ENCODE results near the gene RBFOX2.
"Not testable (repeated sequence)": the region's sequence is repeated elsewhere in the genome, so short reads cannot be mapped to it uniquely, and the experiment has no call there.

RBFOX2 gene

GRCh38 chr22:35758394-35758793 lies 270.2 kb downstream of the RBFOX2 start:
- no peak for DNase-seq

GRCh38 chr22:35756722-35757121 lies 271.9 kb downstream of the RBFOX2 start:
- DNase-seq: no peak

GRCh38 chr22:35754761-35755160 lies 273.9 kb downstream of the RBFOX2 start:
- no peak for DNase-seq

DNA sequence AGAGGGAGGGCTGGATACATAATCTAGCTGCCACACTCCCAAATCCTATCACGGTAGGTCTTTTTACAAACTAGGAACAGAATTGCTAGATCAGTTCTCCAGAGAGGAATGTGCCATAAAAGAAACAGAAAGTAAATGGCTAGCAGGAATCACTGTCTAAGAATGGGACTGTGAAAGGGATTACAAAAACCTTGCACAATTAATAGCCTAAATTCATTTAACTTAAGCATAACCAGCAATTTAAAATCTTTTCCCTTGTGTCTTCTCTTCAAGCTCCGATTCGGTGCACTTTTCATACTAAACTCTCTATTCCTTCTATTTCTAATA lies 275.8 kb downstream of the RBFOX2 start:
- DNase-seq: no peak

DNA sequence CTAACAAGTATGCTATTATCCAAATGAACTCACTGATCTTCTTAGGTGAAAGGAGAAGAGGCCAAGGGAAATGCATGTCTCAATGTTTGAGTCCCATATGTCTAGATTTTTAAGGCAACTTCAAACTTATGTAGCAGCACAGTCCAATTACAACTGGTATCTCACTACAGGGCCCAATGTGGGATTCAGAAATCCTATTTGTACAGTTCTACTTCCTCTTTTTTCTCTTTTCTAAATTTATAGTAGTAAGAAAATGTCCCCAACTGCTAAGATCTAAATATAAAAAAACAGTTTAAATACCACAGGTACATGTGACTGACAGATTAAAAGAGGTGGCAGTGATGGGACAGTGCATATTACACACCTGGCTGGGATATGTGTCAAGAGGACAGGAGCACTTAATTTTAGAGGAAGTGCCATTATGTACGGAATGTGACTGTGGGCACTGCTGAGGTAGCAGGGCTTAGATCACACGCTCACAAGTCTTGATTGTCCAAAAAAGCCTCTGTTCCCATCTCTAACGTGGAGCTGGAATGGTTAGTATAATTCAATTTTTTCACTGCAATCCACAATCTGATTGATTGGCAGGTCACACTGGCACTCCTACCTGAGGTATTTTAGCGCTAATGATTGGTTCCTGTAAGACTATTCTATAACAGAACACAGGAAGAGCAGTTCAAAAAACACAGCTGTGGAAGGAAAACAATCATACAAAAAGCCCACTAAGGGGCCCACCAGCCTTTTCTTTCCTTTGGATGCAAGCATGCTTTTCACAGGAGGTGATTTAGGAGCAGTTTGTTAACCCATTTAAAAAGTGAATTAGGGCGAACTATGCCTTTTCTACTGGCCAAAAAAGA lies 276.4 kb downstream of the RBFOX2 start:
- DNase-seq: no peak

- DNase-seq: no peak
Observed at GRCh38 chr22:35749808-35750207, 278.8 kb downstream of the RBFOX2 start.

- DNase-seq: no peak
Observed at GRCh38 chr22:35746946-35747703, 281.5 kb downstream of the RBFOX2 start.

- no peak for DNase-seq
Observed at GRCh38 chr22:35746248-35746647, 282.4 kb downstream of the RBFOX2 start.

GRCh38 chr22:35743326-35743860 lies 285.2 kb downstream of the RBFOX2 start:
- no peak for DNase-seq

GRCh38 chr22:35742342-35743100 lies 286.1 kb downstream of the RBFOX2 start:
- no peak for DNase-seq

DNA sequence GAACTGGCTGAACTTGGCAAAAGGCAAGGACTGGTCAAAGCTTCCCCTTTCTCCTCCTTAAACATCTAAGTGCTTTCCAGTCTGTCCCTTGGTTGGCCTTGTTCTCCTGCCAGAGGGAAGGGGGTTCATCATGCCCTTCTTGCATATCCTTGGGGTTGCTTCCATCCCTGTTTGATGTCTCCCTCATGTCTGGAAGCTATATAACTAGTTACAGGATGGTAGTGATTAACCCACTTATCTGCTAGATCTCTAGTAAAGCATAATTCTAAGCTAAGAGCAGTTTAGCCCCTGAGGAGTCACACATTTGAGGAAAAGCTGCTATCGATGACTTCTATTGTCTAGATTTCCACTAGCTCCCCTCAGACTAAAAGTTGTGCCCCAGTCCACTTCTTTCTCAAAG lies 288.0 kb downstream of the RBFOX2 start:
- no peak for DNase-seq

DNA sequence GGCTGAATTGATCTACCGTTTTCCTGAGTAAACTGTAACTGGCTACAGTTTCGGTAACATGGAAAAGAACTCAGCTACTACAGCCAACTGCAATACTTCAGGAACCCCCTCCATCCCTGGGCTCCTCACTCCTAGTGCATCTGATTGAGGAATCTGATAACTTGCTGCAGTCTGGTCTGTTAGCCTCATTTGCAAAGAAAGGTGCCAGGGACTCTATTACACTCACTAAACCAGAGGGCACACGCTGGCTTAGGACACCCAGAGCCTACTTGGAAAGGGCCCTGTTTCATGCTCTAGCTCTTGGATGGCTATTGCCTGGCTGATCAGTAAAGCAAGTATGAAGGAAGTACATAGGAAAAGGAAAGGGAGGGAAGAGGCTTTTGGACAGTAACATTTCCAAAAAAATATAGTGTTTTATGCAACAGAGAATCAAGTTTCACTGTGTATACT lies 288.7 kb downstream of the RBFOX2 start:
- no peak for DNase-seq

- DNase-seq: peak in 1 of 6 experiments; percentile 9
Observed at GRCh38 chr22:35739076-35739930, 289.3 kb downstream of the RBFOX2 start.

GRCh38 chr22:35737886-35738285 lies 290.7 kb downstream of the RBFOX2 start:
- not testable (repeated sequence) for DNase-seq

DNA sequence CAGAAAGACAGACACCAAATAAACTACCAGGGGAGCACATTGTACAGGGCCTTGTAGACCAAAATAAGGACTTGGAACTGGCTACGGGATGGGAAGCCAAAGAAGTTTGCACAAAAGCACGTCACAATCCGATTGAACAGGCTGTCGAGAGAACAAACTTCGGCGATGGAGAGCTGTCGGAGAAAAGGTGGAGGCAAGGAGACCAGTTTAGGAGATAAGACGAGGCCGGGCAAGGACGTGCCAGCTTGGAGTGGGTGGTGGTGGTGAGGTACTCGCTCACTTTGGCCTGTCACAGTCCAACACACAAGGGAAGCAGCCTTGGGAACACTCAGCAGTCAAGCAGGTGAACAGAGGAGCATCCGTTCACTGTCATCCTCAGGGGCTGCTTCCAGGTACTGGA lies 291.9 kb downstream of the RBFOX2 start:
- DNase-seq: no peak

DNA sequence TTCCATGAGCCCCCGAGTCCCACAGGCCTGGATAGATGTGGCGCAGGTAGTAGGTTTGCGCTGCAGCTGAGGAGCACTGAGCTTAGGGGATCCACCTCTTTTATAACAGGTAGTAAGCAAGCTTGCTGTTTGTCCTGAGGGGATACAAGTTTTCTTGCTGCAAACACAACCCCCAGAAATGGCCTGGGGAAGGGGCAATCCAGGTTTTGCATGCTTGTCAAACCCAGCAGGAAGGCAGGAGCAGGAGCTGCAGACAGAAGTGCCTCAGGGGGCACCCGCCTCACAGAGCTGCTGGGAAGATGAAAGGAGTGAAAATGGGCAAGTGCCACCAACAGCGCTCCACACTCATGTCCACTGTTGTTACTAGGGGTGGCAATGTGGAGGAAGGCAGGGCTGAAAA lies 292.5 kb downstream of the RBFOX2 start:
- DNase-seq: no peak

DNA sequence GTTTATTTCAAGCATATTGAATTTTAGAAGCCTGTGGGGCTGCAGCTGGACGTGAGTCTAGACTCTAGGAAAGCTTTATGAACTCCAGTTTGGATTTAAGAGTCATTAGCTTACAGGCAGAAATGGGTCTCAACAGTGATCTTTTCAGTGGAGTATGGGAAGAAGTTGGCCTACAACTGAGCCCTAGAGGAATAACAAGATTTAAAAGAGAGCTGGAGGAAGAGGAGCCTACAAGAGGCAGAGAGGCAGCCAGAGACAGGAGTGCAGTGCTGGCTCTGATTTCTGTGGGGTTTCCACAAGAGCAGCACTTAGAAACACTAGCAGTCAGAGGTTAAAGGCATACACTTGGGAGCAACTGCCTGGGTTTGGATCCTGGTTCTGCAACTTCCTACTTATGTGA lies 293.1 kb downstream of the RBFOX2 start:
- DNase-seq: no peak

DNA sequence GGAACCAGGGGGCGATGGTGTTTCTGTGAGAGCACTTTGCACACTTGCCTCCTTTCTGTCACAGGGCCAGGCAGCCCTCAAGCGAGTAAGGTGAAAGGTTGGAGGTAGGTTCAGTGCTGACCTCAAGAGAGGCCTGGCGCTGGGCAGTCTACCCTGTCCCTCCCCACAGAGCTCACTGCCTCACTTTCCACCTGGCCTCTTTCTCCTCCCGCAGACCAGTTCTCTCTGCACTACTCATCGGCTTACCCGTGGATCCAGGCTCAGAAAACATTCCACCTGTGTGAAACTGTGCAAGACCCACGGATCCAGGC lies 294.2 kb downstream of the RBFOX2 start:
- no peak for DNase-seq

DNA sequence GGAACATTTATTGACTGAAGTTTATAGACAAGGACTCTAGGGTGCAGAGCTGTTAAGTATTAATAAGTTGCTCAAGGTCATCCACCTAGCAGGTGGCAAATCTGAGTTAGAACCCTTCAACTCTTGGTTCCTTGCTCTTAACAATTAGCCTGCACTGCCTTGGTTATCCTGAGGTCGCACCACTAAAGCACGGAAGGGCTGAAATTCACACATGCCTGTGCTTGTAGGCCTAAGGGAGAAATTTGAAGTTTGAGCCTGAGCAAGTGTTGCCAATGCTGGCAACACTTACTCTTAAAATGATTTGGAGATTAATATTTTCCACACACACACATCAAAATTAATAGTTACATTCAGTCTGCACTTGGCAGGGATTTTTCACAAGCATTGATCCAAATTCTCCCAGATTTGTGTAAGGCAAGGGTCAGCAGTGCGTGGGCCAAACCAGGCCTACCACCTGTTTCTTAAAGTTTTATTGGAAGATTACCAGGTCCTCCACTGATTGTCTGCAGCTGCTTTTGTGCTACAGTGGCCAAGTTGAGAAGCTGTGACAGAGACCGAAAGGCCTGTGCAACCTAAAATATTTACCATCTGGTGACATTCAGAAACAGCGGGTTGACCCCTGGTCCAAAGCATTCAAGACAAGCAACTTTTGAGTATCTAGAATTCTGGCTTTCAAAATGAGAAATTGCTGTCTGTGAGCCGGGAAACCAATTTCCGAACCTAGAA lies 294.7 kb downstream of the RBFOX2 start:
- no peak for DNase-seq

GRCh38 chr22:35733036-35733435 lies 295.6 kb downstream of the RBFOX2 start:
- no peak for DNase-seq

GRCh38 chr22:35732116-35732515 lies 296.5 kb downstream of the RBFOX2 start:
- DNase-seq: no peak

DNA sequence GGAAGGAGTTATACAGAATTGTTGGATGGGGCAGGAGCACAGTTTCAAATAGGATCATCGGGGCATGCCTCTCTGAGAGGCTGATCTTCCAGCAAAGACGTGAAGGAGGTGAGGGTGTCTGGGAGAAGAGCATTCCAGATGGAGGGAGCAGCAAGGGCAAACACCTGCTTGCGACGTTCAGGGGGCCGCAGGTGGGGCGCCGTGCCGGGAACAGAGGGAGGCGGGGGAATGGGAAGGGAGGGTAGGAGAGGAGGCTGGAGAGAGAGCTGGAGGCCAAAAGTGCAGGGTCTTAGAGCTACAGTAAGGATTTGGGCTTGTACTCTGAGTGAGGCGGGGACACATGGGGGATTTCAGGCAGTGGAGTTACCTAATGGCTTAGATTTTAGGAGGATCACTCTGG lies 297.3 kb downstream of the RBFOX2 start:
- DNase-seq: no peak
